ENCODE results near the gene LPAR1.

The LPAR1 gene

GRCh38 chr9:110994771-110995241 is 43.5 kb downstream of the LPAR1 start:
- no peaks in the 10 kb centered on the region for H3K4me1 ChIP-seq (ENCODE audit: control insufficient read depth, insufficient read depth, low read length)
- no peak overlapping the region for H3K4me3 ChIP-seq (ENCODE audit: low read depth, low read length)
- H3K36me3 ChIP-seq (ENCODE audit: control insufficient read depth in 2 of 2, insufficient read depth in 1 of 2, low read length in 2 of 2), result no peaks in the 10 kb centered on the region
- TF ChIP-seq ZNF610 (tag by site-specific recombination; IDR thresholded peaks at IDR 0.05; ENCODE audit: borderline replicate concordance) (no peak), ZNF518A (tag by site-specific recombination; conservative IDR thresholded peaks at IDR 0.05; ENCODE audit: low read depth) (no peak), GLIS1 (tag by site-specific recombination; IDR thresholded peaks at IDR 0.05) (no peak), ZNF621 (tag by site-specific recombination; IDR thresholded peaks at IDR 0.05) (no peak), ZBTB20 (tag by site-specific recombination; IDR thresholded peaks at IDR 0.05) (no peak), ZNF19 (tag by site-specific recombination; IDR thresholded peaks at IDR 0.05; ENCODE audit: low read depth) (no peak), ZNF624 (tag by site-specific recombination; IDR thresholded peaks at IDR 0.05) (no peak), ZNF248 (tag by site-specific recombination; IDR thresholded peaks at IDR 0.05) (no peak), ZNF16 (tag by site-specific recombination; IDR thresholded peaks at IDR 0.05; ENCODE audit: low read depth) (no peak), ZNF174 (tag by site-specific recombination; IDR thresholded peaks at IDR 0.05) (no peak), ZNF558 (tag by site-specific recombination; IDR thresholded peaks at IDR 0.05) (no peak), FEZF1 (tag by site-specific recombination; IDR thresholded peaks at IDR 0.05) (no peak), ZXDB (tag by site-specific recombination; IDR thresholded peaks at IDR 0.05) (no peak), ZNF777 (tag by site-specific recombination; IDR thresholded peaks at IDR 0.05; ENCODE audit: borderline replicate concordance) (no peak), ZNF830 (tag by site-specific recombination; IDR thresholded peaks at IDR 0.05; ENCODE audit: low read depth) (no peak), ZBTB17 (tag by site-specific recombination; IDR thresholded peaks at IDR 0.05) (no peak), SETDB1 (IDR thresholded peaks at IDR 0.05; ENCODE audit: insufficient read length, low read length) (no peak), ZNF596 (tag by site-specific recombination; IDR thresholded peaks at IDR 0.05) (no peak)
- TF ChIP-seq, protein P1, sequence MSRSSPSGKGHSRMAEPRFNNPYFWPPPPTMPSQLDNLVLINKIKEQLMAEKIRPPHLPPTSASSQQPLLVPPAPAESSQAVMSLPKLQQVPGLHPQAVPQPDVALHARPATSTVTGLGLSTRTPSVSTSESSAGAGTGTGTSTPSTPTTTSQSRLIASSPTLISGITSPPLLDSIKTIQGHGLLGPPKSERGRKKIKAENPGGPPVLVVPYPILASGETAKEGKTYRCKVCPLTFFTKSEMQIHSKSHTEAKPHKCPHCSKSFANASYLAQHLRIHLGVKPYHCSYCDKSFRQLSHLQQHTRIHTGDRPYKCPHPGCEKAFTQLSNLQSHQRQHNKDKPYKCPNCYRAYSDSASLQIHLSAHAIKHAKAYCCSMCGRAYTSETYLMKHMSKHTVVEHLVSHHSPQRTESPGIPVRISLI (tag by site-specific recombination; IDR thresholded peaks at IDR 0.05), result no peak
- TF ChIP-seq, protein P2, sequence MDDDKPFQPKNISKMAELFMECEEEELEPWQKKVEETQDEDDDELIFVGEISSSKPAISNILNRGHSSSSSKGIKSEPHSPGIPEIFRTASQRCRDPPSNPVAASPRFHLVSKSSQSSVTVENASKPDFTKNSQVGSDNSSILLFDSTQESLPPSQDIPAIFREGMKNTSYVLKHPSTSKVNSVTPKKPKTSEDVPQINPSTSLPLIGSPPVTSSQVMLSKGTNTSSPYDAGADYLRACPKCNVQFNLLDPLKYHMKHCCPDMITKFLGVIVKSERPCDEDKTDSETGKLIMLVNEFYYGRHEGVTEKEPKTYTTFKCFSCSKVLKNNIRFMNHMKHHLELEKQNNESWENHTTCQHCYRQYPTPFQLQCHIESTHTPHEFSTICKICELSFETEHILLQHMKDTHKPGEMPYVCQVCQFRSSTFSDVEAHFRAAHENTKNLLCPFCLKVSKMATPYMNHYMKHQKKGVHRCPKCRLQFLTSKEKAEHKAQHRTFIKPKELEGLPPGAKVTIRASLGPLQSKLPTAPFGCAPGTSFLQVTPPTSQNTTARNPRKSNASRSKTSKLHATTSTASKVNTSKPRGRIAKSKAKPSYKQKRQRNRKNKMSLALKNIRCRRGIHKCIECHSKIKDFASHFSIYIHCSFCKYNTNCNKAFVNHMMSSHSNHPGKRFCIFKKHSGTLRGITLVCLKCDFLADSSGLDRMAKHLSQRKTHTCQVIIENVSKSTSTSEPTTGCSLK (tag by site-specific recombination; IDR thresholded peaks at IDR 0.05), result no peak
- no peak overlapping the region for H3K27ac ChIP-seq (ENCODE audit: extremely low read depth, low read depth, low read length)
- no peaks in the 10 kb centered on the region; the same call in 1 of the 2 replicates for H3K9me3 ChIP-seq (ENCODE audit: control insufficient read depth, insufficient read depth, low read depth, low read length)
- ChIA-PET CTCF (no interaction called here), POLR2A (no interaction called here)
